ENCODE measurements around the gene PARP6.
A peak's percentile ranks its signal among the peaks of the same experiment; 100 is the strongest.

PARP6 gene, protein sequence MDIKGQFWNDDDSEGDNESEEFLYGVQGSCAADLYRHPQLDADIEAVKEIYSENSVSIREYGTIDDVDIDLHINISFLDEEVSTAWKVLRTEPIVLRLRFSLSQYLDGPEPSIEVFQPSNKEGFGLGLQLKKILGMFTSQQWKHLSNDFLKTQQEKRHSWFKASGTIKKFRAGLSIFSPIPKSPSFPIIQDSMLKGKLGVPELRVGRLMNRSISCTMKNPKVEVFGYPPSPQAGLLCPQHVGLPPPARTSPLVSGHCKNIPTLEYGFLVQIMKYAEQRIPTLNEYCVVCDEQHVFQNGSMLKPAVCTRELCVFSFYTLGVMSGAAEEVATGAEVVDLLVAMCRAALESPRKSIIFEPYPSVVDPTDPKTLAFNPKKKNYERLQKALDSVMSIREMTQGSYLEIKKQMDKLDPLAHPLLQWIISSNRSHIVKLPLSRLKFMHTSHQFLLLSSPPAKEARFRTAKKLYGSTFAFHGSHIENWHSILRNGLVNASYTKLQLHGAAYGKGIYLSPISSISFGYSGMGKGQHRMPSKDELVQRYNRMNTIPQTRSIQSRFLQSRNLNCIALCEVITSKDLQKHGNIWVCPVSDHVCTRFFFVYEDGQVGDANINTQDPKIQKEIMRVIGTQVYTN

DNA sequence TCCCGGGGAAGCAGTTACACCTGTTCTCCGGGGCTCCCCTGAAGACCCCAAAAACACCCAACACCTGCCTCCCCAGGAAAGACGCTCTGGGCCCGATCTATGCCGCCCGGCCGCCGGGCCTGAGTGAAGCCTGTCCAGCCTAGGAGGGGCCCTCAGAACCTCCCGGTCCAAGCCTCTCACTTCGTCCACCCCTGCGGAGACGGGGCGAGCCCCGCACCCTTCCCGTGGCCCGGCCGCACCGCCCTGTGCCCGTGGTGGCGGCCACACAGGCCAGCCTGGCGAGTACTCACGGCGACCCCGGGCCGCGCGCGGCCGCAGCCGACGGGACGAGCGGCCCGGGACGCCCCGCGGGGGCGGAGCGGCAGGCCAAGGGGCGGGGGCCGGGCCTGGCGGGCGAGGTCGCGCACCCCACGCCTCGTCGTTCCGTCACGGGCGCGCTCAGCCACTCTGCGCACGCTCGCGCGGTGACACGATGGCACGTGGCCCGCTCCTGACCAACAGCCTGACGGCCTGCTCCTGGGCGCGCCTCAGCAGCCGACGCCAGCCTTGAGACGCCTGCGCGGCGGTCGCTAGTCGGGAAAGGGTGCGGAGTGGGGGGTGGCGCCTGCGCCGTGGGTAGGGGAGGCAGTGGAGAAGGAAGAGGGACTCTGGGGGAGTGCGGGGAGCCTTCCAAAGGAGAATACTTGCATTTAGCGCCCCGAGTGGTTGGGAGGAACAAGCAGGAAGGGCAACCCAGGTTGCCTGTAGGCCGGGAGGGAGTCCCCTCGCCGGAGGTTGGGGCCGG lies at the start of gene PARP6:
PARP6 (minus strand) TSS at position 342 of the 784 bp plus-strand sequence. CDS start 5,077 bp downstream, outside the sequence.
- DNase-seq: peak; percentile 72

DNA sequence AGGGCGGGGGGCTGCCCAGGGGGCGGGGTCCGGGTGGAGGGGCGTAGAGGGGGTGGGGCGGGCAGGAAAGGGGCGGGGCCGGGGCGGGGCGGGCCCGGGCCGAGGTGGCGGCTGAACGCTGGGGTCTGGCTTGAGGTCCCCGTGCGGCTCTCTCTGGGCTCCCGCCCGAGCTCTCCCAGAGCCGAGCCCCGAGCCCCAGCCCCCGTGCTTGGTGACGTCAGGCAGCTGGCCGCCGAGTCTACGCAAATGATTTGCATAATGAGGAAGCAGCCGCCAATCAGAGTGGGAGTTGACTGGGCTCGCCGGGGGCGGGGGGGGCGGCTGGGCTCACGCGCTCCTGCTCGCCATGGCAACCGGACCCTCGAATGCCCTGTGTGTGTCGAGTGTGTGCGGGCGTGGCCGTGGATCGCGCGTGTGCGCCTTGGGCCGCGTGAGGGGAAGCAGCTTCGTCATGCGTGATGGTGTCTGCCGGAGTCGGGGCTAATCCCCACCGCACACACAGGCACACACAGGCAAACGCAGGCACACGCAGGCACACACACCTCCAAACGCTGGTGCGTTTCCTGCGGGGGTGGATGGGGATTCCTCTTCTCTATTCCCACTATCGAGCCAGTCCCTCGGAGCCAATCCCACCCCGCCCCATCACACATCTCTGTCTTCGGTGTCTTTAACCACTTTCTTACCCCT lies 47.8 kb upstream of the PARP6 start, which contains the start of gene CELF6:
CELF6 (minus strand) TSS at position 173 of the 687 bp plus-strand sequence. CDS start 283 bp downstream, outside the sequence.
- DNase-seq: peak; percentile 83

DNA sequence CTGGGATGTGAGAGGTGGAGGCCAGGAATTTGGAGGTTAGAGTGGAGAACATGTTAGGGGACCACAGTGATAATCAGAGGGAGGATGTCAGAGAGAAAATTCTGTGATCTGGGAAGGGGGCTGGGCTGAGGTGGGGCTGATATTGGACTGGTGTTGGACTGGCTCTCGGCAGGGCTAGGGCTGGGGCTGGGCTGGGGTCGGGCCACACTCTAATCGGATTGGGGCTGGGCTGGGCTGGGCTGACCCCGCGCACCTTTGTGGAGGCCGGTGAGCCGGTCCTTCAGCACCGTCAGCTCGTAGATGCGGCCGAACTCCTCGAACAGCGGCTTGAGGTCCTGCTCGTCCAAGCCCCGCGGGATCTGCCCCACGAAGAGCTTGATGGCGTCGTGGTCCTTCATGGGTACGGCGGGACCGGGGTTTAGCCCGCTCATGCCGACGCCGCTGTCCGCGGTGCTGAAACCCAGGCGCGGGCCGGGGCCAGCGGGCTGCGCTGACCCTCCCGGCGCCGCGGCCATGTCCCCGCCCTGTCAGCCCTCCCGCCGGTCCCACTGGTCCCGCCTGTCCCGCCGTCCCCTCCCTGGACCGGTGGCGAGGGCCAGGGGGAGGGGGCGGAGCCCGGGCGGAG lies 47.1 kb upstream of the PARP6 start:
- no peak for DNase-seq

DNA sequence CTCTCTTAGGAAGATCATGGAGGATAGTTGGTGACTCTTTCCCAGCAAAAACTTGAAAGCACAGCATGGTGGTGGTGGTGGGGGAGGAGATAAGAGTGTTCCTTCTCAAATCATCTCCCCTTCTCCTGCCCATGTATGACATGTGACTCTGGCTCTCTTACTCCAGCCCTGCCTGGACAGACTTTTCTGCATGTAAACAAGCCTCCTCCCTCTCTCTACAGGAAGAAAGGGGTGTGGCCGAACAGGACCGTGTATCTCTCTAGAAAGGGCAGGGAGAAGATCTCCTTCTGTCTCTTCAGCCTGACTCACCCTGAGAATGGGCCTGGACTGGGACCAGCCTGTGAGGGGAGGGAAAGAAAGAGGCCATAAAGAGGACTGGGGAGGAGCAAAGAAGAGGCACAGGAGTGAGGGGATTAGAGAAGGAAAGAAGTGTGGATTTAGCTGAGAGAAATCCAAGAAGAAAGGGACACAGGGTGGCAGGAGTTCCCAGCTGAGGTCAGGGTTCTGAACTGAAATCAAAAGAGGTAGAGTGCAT lies 46.1 kb upstream of the PARP6 start:
- DNase-seq: no peak

DNA sequence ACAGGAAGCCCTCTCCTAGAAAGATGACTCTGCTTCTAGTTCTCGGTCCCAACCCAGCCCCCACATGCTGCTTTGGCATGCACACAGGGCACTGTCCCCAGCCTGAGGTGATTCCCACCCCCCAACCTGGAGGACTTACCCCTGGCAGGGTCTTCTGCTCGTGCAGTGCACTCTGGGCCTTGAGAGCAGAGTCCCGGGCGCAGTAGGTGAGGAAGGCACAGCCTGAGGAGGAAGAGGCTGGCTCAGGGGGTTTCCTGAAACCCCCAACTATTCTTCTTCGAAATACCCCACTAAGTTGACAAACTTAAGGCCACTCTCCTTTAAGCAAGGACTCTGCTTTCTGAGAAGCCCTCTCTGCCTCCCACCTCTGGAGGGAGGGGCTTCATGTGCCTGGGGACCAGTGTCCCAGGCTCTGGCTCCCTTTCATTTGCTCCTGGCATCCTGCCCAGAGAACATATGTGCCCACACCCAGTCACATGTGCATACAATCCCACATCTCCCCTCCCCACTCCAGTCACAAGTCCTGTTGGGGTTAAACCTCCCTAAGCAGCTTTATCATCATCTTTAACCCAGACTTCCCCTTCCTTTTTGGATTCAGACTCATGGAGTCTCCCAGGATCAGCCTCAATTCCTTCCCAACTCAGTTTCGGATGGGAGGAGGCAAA lies 43.5 kb upstream of the PARP6 start:
- no peak for DNase-seq

DNA sequence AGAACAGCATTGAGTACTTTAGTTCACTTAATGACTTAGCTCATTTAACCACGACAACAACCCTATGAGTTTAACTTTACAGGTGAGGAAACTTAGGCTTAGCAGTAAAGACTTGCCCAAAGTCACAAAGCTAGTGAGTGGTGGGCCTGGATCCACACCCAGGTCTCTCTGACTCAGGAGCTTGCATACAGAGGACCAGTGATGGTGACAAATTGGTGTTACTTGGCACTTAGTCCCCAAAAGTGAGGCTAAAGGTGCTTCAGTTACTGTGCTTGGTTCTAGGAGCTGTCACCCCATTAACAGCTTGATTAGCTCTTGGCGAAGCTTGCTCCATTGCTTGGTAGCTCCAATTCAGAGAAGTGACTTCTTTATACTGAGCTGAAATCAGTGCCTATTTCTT lies 41.5 kb upstream of the PARP6 start:
- DNase-seq: no peak

DNA sequence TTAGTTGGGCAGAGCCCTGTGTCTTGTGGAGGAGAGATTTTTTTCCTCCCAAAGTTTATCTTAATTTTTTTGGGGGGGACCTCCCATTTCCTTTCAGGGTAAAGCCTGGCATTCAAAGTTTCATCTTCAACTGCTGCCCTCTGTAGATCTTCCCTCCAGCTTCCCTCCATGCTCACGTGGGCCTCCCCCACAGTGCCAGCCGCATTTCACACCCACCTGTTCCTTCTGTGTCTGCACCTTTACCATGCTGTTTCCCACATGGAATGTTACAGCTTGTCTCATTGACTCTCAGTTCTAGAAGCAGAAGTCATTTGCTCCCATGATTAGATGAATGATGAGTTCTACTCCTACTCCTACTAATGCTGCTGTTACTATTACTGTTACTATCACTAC lies 41.1 kb upstream of the PARP6 start:
- DNase-seq: no peak

DNA sequence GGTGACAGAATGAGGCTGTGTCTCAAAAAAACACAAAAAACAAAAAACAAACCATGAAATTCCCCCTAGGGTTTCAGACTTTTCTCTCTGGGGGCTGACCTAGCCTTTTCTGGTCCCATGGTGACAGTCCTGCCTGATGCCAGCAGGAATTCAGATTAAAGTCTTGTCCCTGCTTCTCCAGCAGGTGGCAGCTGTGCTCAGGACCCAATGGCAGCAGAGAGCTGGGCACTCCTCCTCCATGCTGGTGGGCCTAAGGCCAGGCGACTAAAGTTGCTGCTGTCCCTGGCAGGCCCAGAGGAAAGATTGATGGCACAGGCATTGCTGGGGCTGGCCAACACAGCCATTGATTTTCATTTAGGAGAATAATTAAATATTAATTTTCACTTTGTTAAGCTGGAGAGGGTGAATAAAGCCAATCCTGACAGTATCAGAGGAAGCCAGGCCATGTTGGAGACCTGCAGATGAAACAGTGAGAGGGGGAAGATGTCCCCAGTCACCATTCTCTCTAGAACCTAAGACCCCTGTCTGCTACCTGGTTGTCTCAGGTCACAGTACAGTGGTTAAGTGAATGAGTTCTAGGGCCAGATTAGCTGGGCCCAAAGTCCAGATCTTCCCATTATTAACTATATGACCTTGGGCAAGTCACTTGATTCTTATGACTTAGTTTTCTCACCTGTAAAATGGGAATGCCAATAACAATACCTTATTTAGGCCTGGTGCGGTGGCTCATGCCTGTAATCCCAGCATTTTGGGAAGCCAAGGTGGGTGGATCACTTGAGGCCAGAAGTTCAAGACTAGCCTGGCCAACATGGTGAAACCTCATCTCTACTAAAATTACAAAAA lies 40.5 kb upstream of the PARP6 start:
- DNase-seq: peak; percentile 42

DNA sequence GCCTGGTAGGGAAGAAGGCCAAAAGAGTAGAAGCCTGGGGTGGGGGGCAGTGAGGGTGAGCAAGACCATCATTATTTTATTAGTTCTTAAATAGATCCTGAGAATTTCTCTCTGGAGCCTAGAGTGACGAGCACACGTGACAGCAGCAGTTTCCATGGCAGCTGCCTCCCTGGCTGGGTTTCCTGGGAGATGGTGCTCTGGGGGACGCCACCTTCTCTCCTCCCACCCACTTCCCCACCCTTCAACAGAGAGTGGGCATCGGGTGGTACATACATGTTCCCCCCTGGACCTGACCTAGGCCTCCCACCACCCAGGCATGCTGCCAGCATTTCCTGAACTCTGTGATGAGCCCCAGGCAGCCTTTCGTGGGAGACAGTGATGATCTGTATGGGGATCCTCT lies 34.7 kb upstream of the PARP6 start:
- DNase-seq: no peak

DNA sequence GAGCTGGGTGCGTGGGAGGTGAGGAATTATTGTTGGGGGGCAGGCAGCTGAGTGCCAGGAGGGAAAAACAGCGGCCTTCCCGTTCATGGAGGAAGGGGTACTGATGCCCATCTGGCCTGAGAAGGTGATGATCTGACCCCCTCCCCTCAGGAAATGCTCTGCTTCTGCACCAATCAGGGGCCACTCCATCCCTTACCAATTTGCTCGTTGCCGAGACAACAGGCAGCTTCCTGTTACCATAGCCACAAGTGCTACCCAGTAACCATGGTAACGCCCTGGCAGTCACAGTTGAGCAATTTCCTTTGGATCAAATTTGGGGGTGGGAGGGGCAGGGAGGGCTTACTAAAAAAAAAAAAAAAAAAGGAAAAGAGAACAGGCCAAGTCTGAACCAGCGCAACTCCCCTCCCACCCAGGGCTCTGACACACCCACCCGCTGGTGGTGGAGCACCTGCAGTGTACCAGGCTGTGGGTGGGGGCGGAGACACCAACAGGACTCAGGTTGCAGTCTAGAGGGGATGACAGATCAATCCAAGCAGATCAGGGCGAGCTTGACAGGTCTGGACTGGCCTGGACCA lies 33.9 kb upstream of the PARP6 start:
- no peak for DNase-seq

DNA sequence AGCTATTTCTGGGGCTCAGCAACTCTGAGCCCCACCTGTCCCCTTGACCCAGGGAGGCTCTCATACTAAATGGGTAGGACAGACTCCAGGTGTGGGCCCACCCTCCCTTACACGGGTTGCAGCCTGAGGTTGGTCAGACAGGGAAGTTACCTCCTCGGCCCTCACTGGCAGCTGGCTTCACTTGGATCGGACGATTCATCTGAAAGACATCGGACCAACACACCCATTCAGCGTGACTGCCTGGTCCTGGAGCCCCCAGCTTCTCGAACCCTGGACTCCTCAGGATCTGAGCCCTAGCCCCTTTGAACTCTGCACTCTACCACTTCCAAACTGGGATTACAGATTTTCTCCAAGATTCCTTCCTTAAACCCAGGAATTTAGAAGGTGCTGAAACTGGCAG lies 32.2 kb upstream of the PARP6 start:
- no peak for DNase-seq

DNA sequence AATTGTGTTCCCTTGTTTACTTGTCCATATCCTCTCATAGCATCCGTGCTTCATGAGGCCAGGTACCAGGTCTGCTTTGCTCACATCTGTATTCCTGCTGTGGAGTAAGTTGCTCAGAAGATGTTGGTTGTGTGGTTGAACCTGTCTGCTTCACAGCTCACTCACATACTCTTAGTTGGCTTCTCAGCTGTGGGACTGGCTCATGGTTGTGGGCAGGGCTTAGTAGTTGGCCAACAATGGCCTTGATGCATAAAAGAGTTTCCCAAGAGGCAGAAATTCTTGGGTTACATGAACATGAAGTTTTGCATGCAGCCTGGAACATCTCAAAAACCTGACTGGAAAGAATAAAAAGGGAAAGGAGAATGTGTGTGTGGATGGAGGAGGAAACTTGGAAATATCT lies 30.6 kb upstream of the PARP6 start:
- DNase-seq: no peak

DNA sequence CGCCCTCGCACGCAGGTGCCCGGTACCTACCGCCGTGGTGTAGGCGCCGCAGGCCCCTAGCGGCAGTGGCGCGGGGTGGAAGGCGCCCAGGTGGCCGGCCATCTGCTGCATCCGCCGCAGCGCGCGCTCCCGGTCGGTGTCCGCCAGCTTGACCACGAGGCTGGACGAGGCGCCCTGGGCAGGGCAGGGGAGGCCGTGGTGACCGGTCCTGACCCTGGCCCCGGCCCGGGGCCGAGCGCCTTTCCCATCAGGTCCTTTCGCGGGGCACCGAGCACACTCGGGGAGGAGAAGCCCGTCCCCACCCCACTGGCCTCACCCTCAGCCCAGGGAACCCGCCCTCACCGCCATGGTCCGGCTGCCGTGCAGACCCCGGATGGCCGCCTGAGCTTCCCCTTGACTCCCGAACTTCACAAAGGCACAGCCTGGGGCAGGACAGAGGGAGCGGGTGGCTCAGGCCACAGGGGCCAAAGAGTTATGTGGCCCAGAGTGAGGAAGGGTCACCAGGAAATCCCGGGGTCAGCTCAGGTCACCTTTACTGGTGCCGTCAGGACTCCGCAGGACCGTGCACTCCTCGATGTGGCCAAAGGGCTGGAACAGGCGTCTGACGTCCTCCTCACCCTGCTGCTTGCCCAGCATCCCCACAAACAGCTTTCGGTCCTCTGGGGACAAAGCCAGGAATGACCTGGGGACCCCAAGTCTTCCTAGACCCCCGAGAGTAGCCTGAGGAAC lies 17.4 kb upstream of the PARP6 start:
- DNase-seq: no peak

DNA sequence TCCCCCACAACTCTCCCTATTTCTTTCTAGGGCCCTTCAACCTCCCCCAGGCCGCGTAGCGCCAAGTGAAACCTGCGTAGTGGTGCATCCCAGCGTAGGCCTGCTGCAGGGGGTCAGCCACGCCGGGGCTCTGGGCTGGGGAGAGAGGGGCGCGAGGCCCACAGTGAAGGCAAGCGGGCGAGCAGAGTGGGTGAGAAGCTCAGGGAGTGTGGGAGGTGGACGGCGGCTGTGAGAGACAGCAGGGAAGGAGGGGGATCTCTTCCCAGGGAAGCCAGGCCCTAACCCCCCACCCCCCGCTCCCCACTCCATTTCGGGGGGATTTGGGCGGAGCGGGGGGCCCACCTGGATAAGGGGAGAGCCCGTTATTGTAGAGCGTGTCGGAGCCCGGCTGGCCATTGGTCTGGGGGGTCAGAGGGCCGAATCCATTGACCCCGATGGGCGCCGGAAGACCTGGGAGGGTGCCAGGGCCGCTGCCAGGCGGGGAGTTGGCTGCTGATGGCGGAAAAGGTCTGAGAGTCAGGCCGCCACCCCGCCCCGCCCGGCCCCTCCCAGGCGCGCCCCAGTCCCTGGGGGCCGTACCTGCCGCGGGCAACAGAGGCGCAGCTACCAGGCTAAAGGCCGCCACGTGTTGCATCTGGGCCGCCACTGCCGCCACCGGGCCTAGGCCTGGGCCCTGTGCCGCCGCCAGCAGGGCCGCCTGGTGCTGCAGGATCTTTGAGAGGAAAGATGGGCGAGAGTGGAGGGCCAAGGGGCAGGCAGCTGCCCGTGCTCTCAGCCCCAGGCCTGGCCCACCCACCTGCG lies 16.6 kb upstream of the PARP6 start:
- DNase-seq: no peak

DNA sequence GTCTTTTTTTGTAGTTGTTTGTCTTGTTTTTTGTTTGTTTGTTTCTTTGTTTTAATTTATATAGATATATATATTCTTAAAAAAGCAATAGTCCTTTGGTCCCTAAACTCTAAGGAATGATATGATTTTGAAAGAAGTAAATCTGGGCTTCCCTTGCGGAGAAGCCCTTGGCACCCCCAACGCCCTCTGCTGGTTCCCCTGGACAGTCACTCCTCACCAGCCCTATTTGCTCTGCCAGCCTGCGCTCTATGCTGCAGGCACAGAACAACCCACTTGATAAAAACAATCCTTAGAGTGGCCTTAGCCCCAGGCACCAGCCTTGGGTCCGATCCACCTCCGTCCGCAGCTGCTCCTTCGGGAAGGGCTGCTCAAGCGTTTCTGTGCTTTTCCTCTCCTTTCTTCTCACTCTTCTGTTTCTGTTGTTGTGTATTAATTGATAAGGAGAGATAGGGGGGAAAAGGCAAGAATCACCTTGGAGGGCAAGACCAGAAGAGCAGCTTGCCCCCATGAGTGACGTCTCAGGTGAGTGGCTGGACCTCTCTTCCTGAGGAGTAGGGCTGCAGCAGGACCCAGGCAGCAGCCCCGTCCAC lies 13.7 kb upstream of the PARP6 start:
- DNase-seq: peak; percentile 0

DNA sequence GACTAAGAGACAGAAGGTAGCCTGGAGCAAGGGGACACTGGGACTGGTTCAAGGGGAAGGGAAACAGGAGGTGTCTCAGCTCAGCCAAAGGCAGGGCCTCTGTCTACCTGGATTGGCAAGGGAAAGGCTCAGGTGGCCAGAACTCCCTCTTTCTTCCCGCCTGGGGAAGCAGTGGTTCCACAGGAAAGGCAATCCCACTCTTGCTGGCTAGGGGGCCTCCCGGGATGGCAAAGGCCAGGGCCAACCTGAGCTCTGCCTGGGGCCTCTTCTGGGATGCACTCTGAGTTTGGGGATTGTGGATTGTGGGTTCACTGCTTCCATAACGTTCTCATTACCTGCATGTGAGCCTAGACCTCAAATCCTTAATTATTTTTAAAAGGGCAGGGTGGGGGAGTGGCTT lies 13.0 kb upstream of the PARP6 start:
- no peak for DNase-seq

DNA sequence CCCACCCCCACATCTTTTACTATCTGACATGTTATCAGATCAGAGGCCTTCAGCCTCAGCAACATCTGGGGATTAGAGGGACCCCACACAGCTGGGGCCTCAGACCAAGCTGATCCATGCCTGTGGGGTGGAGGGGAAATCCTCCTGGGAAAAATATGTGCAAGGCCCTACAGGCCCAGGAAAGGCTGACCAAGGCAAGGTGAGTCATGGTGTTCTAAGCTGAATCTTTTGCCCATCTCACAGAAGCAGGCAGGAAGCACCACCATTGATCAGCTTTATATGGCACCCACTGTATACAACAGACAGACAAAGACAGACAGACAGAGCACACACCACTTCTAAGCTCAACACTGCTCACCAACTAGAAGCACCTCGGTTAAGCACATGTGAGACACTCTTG lies 12.4 kb upstream of the PARP6 start:
- DNase-seq: no peak

DNA sequence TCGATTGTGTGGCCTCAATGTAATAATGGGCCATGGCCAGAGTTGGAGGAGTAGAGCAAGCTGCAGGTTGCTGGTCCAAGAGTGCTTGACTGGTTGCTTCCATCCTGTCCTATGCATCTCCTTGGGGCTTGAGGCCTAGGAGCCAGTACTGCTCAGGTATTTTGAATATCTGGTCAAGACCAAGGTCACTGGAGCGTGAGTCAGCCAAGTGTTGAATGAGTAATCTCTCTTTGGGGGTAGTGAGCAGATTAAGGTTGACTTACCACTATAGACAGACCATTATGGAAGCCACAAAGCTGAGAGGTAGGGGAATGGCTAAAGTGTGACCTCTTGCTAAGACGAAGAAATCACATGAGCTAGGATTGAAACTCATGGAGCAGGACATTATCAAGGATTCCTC lies 9.4 kb upstream of the PARP6 start:
- DNase-seq: no peak
